ENCODE measurements around the gene XYLT1.

GRCh38 chr16:17412791-17413190, 58.0 kb downstream of the XYLT1 start:
- TF ChIP-seq, protein P1, sequence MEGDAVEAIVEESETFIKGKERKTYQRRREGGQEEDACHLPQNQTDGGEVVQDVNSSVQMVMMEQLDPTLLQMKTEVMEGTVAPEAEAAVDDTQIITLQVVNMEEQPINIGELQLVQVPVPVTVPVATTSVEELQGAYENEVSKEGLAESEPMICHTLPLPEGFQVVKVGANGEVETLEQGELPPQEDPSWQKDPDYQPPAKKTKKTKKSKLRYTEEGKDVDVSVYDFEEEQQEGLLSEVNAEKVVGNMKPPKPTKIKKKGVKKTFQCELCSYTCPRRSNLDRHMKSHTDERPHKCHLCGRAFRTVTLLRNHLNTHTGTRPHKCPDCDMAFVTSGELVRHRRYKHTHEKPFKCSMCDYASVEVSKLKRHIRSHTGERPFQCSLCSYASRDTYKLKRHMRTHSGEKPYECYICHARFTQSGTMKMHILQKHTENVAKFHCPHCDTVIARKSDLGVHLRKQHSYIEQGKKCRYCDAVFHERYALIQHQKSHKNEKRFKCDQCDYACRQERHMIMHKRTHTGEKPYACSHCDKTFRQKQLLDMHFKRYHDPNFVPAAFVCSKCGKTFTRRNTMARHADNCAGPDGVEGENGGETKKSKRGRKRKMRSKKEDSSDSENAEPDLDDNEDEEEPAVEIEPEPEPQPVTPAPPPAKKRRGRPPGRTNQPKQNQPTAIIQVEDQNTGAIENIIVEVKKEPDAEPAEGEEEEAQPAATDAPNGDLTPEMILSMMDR (conservative IDR thresholded peaks at IDR 0.05; ENCODE audit: low read depth, low read length): no peak
- TF ChIP-seq ELK1 (IDR thresholded peaks at IDR 0.05; ENCODE audit: borderline replicate concordance, low read depth, low read length) (no peak), POLR2A (IDR thresholded peaks at IDR 0.05; ENCODE audit: low read depth, low read length) (no peak), MAZ (IDR thresholded peaks at IDR 0.05; ENCODE audit: borderline replicate concordance, low read depth, low read length) (no peak), MAFK (IDR thresholded peaks at IDR 0.05; ENCODE audit: low read depth, low read length) (no peak), RFX5 (IDR thresholded peaks at IDR 0.05; ENCODE audit: low read depth, low read length) (no peak), RAD21 (IDR thresholded peaks at IDR 0.05; ENCODE audit: low read length) (no peak), RCOR1 (IDR thresholded peaks at IDR 0.05; ENCODE audit: insufficient replicate concordance, low read length) (no peak), BHLHE40 (IDR thresholded peaks at IDR 0.05; ENCODE audit: low read depth, low read length) (no peak), FOS (IDR thresholded peaks at IDR 0.05; ENCODE audit: low read depth, low read length) (no peak)
- TF ChIP-seq, protein P2, sequence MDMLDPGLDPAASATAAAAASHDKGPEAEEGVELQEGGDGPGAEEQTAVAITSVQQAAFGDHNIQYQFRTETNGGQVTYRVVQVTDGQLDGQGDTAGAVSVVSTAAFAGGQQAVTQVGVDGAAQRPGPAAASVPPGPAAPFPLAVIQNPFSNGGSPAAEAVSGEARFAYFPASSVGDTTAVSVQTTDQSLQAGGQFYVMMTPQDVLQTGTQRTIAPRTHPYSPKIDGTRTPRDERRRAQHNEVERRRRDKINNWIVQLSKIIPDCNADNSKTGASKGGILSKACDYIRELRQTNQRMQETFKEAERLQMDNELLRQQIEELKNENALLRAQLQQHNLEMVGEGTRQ (IDR thresholded peaks at IDR 0.05; ENCODE audit: low read depth, low read length): no peak
